ENCODE measurements around the gene ANTXRL. TPM values are rescaled to one million over a fixed set of nuclear protein-coding genes. Genes with fewer than 3 reads are reported as not detected.

The ANTXRL gene
- total RNA-seq, 6 donors from 2014 or later = not detected

DNA sequence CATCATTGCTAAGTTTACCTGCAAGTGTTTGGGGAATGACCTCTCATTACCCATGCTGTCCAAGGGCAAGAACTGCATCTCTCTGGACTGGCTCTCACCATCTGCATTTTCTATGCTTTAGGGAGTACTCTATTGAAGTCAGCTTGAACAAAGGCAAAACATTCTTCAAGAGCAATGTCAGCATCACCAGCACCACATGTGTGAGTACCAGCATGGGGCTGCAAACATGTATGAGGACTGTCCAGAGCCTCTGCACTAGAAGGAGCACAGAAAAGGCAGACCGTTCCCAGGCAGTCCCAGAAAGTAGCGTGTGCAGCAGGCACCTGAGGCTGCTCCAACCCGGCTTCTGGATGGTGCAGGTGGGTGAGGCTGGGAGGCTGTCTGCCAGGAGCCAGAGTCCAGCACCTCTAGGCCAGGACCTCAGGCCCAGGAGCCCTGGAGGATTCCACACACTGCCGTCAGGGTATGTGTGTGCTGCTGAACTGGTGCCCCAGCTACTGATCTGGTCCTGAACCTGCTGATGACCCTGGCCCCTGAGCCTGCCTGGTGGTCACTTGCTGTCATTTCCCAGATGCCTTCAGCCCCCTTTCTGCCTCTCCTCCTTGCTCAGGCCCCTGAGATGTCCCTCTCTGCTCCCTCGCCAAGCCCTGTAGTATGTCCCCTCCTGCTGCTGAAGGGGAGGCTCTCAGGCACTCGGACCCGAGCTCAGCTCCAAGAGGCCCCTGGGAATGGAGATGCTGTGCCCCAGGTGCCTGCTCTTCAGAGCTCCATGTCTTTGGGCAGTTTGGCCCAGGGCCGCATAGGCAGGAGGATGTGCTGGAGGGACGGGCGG is 20.7 kb downstream of the ANTXRL start:
- Histone ChIP-seq H3K27me3 (no peaks in the 10 kb centered on the region), H3K27ac (no peak overlapping the region), H3K4me1 (no peaks in the 10 kb centered on the region), H3K4me3 (no peak overlapping the region), H3K36me3 (no peaks in the 10 kb centered on the region), H3K9me3 (no peaks in the 10 kb centered on the region)
- DNase-seq (no peak), ATAC-seq (ENCODE audit: low FRiP score in 2 of 2) (no peak)
- TF ChIP-seq, protein P1, sequence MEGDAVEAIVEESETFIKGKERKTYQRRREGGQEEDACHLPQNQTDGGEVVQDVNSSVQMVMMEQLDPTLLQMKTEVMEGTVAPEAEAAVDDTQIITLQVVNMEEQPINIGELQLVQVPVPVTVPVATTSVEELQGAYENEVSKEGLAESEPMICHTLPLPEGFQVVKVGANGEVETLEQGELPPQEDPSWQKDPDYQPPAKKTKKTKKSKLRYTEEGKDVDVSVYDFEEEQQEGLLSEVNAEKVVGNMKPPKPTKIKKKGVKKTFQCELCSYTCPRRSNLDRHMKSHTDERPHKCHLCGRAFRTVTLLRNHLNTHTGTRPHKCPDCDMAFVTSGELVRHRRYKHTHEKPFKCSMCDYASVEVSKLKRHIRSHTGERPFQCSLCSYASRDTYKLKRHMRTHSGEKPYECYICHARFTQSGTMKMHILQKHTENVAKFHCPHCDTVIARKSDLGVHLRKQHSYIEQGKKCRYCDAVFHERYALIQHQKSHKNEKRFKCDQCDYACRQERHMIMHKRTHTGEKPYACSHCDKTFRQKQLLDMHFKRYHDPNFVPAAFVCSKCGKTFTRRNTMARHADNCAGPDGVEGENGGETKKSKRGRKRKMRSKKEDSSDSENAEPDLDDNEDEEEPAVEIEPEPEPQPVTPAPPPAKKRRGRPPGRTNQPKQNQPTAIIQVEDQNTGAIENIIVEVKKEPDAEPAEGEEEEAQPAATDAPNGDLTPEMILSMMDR (IDR thresholded peaks at IDR 0.05) = no peak
- no peak for TF ChIP-seq POLR2A (IDR thresholded peaks at IDR 0.05)
- no peak for TF ChIP-seq POLR2AphosphoS5 (IDR thresholded peaks at IDR 0.05)
- no peak for TF ChIP-seq EP300 (IDR thresholded peaks at IDR 0.05)
- 93 to 100% methylated on average over 1 to 10 of the region's 10 CpGs for WGBS, 2 donors

DNA sequence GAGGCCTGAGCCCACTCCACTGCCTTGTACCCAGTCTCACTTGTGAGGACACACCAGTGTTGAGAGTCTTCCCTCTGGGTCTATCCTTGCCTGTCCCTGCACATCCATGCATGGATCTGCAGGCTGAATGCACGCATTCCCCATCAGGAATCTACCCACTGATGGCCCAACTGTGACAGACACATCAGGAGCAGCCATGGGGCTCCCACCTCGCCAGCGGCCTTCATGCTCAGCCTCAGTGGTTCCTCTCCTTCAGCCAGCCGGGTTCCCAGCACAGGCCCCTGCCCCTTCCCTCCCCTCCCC is 21.3 kb downstream of the ANTXRL start:
- no peak for DNase-seq

DNA sequence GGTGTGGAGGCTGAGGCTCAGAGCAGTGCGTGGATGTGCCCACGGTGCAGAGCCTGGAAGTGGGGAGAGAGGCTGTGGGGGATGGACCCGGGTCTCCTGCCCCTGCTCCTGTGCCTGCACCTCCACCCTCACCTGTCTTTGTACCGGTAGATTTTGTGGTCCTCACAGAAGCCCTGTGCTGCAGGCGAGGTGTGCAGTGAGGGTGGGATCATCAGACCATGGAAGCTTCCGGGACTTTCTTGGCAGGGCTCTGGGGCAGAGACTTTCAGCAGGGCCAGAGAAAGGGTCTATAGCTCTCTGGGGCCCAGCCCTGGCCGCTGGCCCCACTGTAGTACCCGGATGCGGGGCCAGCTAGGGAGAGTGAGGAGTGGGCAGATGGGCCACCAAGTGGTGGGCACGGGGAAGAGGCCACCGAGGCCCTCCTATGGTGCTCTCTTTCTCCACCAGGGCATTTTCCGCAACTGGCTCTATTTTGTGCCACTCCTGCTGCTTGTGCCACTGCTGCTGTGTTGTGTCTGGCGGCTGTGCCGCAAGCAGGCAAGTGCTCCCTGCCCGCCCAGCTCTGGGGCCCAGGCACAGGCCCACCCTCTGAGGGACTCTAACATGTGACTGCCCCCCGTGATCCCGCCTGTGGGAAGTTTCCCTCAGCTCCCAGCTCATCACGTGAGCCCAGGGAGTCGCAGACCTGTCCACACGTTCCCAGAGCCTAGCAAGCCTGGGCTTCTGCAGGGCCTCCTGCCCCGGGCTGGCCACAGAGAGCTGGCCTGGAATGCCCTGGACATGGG is 22.1 kb downstream of the ANTXRL start:
- DNase-seq (no peak), ATAC-seq (ENCODE audit: low FRiP score in 2 of 2) (no peak)
- H3K4me3 ChIP-seq = no peak overlapping the region
- no peak overlapping the region for H3K27ac ChIP-seq
- no peaks in the 10 kb centered on the region for H3K36me3 ChIP-seq
- WGBS, 2 donors = 84 to 95% methylated on average over 9 to 21 of the region's 21 CpGs
- H3K9me3 ChIP-seq = no peaks in the 10 kb centered on the region
- H3K27me3 ChIP-seq = no peaks in the 10 kb centered on the region
- H3K4me1 ChIP-seq = no peaks in the 10 kb centered on the region
- TF ChIP-seq POLR2A (IDR thresholded peaks at IDR 0.05) (no peak), POLR2AphosphoS5 (IDR thresholded peaks at IDR 0.05) (no peak), EP300 (IDR thresholded peaks at IDR 0.05) (no peak)
- TF ChIP-seq, protein P1 (IDR thresholded peaks at IDR 0.05) = no peak

More for the DNA sequence above, 21.3 kb downstream of the ANTXRL start:
- H3K9me3 ChIP-seq = no peaks in the 10 kb centered on the region
- H3K4me3 ChIP-seq = no peak overlapping the region
- H3K27ac ChIP-seq = no peak overlapping the region
- ATAC-seq (ENCODE audit: low FRiP score in 2 of 2) = no peak
- no peak for TF ChIP-seq EP300 (IDR thresholded peaks at IDR 0.05)
- TF ChIP-seq, protein P1 (IDR thresholded peaks at IDR 0.05) = no peak
- TF ChIP-seq POLR2A (IDR thresholded peaks at IDR 0.05) = no peak
- no peak for TF ChIP-seq POLR2AphosphoS5 (IDR thresholded peaks at IDR 0.05)
- H3K36me3 ChIP-seq = no peaks in the 10 kb centered on the region
- H3K4me1 ChIP-seq = no peaks in the 10 kb centered on the region
- no peaks in the 10 kb centered on the region for H3K27me3 ChIP-seq
- WGBS, 2 donors = 80 to 83% methylated on average over 4 of the region's 4 CpGs

DNA sequence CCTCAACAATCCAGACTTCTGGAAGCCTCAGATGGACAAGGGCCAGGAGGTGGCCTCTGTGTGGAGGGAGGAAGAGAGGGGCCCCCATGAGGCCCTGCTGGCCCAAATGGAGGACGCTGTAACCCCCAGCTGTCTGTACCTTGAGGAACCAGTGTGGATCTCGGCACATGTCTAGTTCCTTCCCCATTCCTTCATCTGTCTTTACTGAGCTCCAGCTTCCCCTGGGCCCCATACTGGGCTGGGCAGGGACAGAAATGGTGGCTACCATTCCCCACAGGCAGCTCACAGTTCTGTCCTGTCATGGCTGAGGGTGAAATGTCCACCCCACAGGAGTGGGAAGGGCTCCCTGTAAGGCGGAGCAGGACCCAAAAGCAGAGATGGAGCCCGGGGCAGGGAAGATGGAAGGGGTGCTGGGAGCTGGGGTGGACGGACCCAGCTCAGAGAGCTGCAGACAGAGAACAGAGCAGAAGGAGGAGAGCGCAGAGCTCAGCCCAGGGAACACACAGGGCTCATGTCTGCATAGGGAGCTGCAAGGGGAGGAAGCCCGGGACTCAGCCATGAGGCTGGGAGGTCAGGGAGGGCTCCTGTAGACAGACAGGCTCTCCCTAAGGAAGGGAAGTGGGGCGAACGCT is 22.8 kb downstream of the ANTXRL start:
- Histone ChIP-seq H3K4me1 (no peaks in the 10 kb centered on the region), H3K36me3 (no peaks in the 10 kb centered on the region), H3K4me3 (no peak overlapping the region), H3K27ac (no peak overlapping the region), H3K27me3 (no peaks in the 10 kb centered on the region), H3K9me3 (no peaks in the 10 kb centered on the region)
- 74 to 75% methylated on average over 8 to 9 of the region's 9 CpGs for WGBS, 2 donors
- ATAC-seq (ENCODE audit: low FRiP score in 2 of 2) = no peak
- DNase-seq = no peak
- no peak for TF ChIP-seq POLR2AphosphoS5 (IDR thresholded peaks at IDR 0.05)
- TF ChIP-seq EP300 (IDR thresholded peaks at IDR 0.05) = no peak
- TF ChIP-seq, protein P1 (IDR thresholded peaks at IDR 0.05) = no peak
- no peak for TF ChIP-seq POLR2A (IDR thresholded peaks at IDR 0.05)
